ENCODE measurements around the gene BHLHE23.

The BHLHE23 gene

DNA sequence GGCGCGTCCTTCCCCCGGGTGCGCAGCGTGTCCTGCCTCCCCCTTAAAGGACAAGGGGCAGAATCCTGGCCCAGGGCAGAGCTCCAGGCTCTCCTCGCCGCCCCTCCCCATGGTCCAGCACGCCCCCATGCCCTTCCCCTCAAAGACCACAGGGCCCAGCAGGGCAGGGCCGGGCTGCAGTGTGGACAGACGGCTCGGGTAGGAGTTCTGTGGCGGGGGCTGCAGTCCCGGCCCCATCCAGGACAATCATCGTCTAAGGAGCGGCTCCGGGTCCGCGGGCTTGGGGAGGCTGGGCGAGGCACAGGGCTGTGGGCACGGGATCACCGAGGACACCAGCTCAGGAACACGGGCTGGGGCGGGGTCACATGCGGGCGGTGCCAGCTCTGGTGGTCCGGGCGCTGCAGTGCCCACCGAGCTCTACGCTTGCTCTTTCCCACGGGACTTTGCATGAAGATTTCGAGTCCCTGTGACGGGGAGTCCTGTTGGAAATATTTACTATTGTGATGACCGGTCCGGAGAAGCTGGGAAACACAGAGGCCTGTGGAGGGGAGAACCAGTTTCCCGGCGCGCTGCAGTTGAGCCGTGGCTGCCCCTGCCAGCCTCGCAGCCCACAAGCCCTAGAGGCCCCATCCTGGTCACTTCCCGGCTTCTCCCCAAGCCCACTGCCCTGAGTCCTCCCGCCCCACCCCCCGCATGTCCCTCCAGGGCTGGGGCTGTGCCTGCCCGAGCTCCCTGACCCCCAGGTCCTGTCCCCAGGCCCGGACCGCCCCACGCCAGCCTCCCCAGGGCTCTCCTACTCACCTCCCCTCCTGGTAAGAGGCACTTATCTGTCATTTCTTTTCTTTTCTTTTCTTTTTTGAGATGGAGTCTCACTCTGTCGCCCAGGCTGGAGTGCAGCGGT is 33.7 kb downstream of the BHLHE23 start:
- no peak for DNase-seq (ENCODE audit: low read depth, low spot score)

DNA sequence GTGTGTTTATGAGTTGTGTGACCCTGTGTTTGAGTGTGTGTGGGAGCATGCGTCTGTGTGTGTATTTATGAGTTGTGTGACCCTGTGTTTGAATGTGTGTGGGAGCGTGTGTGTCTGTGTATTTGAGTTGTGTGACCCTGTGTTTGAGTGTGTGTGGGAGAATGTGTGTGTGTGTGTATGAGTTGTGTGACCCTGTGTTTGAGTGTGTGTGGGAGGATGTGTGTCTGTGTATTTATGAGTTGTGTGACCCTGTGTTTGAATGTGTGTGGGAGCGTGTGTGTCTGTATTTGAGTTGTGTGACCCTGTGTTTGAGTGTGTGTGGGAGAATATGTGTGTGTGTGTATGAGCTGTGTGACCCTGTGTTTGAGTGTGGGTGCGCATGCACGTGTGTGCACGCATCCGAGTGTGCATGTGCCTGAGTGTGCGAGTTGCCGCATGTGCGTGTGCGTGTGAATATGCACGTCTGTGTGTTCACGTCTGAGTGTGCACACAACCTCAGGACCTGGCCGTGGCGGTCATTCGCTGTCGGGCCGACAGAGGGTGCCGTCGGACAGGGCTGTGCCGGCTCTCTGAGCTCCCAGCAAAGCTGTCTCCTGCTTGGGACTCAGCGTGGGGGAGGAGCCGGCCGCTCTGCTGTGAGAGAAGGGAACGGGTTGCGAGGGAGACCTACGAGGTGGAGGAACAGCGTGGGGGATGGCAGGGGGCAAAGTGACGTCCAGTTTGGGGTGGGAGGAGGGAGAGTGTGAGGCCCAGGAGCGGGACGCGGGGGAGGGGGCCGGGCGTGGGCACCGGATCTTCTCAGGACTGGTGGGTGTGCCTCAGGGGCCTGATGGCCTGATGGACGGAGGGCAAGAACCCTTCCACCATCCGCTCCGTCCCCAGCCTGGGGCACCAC is 34.6 kb downstream of the BHLHE23 start:
- peak; percentile 42 for DNase-seq (ENCODE audit: low read depth, low spot score)

DNA sequence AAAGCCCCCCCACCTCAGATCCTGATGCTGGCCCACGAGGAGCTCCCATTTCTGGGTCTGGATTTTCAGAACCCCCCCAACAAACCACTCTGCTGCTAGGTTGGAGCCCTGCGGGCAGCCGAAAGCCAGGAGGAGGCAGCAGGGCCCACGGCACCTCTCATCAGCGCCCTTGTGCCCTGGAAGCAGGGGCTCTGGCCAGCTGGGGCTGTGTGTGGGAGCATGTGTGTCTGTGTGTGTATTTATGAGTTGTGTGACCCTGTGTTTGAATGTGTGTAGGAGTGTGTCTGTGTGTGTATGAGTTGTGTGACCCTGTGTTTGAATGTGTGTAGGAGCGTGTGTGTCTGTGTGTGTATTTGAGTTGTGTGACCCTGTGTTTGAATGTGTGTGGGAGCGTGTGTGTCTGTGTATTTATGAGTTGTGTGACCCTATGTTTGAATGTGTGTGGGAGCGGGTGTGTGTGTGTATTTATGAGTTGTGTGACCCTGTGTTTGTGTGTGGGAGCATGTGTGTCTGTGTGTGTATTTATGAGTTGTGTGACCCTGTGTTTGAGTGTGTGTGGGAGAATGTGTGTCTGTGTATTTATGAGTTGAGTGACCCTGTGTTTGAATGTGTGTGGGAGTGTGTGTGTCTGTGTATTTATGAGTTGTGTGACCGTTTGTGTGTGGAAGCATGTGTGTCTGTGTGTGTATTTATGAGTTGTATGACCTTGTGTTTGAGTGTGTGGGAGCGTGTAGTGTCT is 35.4 kb downstream of the BHLHE23 start:
- DNase-seq (ENCODE audit: low read depth, low spot score) = no peak

DNA sequence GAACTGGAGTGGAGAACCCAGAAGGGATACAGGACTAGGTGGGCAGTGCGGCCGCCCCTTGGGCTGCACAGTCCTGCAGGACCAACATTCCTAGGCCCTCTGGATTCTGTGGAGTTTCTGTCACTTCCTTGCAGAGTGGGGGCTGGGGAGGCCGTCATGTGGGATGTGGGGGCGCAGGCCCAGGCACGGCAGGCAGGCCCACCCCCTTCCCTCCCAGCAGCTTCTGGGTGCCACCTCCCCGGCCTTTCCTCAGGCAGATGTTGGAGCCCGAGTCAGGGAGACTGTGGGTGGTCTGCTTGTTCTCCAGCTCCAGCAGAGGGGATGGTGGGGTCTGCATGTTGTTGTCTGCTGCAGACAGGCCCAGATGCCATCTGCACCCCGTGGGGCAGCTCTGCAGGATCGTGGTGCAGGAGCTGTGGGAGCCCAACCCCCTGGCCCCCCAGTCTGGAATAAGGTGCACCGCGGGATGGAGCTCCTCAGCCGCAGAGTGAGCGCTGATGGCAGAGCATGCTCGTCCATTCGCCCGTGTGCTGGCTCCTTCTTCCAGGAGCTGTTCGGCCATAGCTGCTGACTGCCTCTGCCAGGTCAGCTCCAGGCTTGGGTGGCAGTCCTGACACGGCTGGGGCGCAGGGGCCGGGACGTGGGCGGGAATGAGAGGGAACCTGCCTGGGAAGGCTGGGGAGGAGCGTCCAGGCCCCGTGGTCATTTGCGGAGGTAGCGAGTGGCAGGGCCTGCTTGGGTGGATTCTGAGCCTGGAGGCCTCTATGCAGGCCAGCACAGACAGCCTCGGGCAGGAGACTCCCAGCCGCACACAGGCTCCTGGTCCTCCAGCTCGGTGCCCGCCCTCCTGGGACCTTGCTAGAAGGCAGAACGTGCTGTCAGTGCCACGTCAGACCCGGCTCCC is 36.2 kb downstream of the BHLHE23 start:
- DNase-seq (ENCODE audit: low read depth, low spot score) = no peak

GRCh38 chr20:62969939-62970306 is 36.8 kb downstream of the BHLHE23 start:
- DNase-seq (ENCODE audit: low read depth, low spot score) = no peak

- no peak for DNase-seq (ENCODE audit: low read depth, low spot score)
These were observed 37.5 kb downstream of the BHLHE23 start for GRCh38 chr20:62969179-62969760.

- DNase-seq (ENCODE audit: low read depth, low spot score) = no peak
These were observed 38.2 kb downstream of the BHLHE23 start for GRCh38 chr20:62968378-62969178.

GRCh38 chr20:62967628-62968351 is 39.0 kb downstream of the BHLHE23 start:
- DNase-seq (ENCODE audit: low read depth, low spot score) = no peak

GRCh38 chr20:62967149-62967501 is 39.6 kb downstream of the BHLHE23 start:
- no peak for DNase-seq (ENCODE audit: low read depth, low spot score)

- no peak for DNase-seq (ENCODE audit: low read depth, low spot score)
These were observed 40.3 kb downstream of the BHLHE23 start for GRCh38 chr20:62966212-62967148.

DNA sequence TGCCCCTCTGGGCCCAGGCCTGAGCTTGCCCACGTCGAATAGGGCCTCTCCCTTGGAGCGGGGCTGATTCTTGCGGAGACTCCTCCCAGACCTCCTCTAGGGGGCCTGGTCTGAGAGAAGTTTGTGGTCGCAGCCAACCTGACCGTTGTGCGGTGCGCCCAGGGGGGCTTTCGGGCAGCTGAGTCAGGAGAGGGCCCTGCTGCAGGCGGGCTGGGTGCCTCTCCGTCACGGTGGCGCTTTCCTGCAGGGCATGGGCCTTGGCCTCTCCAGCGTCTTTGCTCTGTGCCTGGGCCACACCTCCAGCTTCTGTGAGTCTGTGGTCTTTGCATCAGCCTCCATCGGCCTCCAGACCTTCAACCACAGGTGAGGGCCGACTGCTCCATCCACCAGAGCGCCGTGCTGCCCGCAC is 41.4 kb downstream of the BHLHE23 start:
- no peak for DNase-seq (ENCODE audit: low read depth, low spot score)

GRCh38 chr20:62964700-62965099 is 42.1 kb downstream of the BHLHE23 start:
- no peak for DNase-seq (ENCODE audit: low read depth, low spot score)

GRCh38 chr20:62963614-62964397 is 43.0 kb downstream of the BHLHE23 start:
- DNase-seq (ENCODE audit: low read depth, low spot score) = no peak

GRCh38 chr20:62962891-62963613 is 43.7 kb downstream of the BHLHE23 start:
- DNase-seq (ENCODE audit: low read depth, low spot score) = no peak

DNA sequence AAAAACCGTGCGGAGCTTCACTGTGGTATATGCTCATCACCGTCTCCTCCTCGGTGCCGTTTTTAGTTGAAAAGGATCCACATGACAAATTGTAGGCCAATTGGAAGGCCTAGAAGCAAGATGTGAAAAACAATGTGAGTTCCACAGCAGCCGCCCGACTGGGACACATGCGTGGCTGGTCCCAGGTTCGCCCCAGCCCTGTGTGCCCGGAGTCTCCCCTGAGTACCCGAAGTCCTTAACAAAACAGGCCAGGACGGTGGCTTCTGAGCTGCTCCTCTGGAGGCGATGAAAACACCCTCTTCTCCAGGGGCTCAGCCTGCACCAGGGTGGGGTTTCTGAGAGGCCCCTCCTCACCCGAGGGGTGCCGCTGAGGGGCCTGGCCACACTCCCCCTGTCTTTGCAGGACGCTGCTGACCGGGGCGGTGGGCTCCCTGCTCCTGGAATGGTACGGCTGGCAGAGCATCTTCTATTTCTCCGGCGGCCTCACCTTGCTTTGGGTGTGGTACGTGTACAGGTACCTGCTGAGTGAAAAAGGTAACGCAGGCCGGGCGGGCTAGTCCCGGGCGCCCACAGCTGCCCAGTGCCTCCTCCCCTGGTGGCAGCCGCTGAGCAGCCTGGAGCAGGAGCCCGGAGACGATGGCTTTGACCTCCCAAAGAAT is 44.4 kb downstream of the BHLHE23 start:
- DNase-seq (ENCODE audit: low read depth, low spot score) = no peak

DNA sequence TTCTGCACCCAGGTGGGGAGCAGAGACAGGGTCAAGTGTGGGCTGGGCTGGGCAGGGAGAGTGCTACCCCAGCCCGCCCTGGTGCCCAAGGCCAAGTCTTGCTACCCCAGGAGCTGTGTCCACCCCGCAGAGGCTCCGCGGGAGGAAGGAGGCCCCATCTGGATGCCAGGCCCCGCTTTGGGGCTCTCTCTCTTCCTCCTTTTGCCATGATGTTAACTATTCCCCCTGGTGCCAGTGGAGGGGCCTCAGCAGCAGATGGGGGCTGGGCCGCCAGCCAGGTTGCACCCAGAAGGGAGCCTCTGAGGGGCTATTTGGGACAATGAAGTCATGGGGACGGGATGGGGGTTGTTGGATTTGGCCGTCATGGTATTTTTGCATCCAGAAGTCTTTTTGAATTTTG is 45.0 kb downstream of the BHLHE23 start:
- no peak for DNase-seq (ENCODE audit: low read depth, low spot score)
